Adrenal gland (tissue), 5 donors: ENCODE data around the gene EPDR1.

Experiments used
- POLR2A ChIP-seq, 2 donors: fragments of 450-650 bp; IDR thresholded peaks; one replicate each; pipeline ENCODE4 v1.6.1; 2017; ENCODE audit warnings: antibody characterized with exemption in 2 of 2, mild to moderate bottlenecking in 2 of 2, moderate library complexity in 1 of 2
- TF ChIP-seq, protein P1 (sequence below), 6 experiments: fragments of 450-650 bp in 4 of 6; fragments of 200-600 bp in 2 of 6; sonication (generic) in 1 of 6; IDR thresholded peaks; 1 replicate in 5 of 6; 2 replicates in 1 of 6; pipeline versions ENCODE4 v1.5.1 to v1.8.0; 2016 to 2021; ENCODE audit warnings: antibody characterized with exemption in 6 of 6, mild to moderate bottlenecking in 2 of 6, moderate library complexity in 1 of 6
- donor health status: DM: no; HTN: no; CAD: no.

DNA sequence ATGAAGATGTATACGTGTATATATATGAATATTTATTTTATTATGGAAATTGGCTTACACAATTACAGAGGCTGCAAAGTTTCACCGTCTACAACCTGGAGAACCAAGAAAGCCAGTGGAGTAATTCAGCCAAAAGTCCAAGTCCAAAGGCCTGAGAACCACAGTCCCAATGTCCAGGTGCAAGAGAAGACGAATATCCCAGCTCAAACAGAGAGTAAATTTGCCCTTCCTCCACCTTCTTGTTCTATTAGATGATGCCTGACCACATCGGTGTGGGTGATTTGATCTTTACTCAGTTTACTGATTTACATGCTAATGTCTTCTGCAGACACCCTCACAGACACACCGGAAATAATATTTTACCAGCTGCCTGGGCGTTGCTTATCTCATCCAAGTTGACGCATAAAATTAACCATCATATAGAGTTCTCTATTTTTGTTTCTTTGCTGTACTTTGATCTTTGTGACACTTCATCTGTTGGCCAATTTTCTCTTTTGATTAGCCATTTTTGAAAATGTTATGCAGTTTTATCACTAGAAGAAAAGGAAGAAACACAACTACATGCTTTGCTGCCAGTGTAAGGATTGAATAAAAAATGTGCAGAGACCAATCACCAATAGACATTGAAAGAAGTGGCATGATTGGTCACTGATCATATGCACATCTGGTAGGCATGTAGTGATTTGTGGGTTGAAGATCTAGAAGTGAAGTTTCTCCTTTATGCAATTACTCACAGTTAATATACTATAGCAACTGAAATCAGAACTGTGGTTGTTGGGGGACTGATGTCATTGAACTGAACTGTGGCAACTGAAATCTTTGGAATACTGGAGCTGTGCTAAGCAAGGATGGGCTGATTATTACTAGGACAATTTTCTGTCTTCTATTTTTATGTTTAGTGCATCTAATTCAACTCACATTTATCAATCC, 68.5 kb downstream of the EPDR1 start:
- TF ChIP-seq, protein P1, sequence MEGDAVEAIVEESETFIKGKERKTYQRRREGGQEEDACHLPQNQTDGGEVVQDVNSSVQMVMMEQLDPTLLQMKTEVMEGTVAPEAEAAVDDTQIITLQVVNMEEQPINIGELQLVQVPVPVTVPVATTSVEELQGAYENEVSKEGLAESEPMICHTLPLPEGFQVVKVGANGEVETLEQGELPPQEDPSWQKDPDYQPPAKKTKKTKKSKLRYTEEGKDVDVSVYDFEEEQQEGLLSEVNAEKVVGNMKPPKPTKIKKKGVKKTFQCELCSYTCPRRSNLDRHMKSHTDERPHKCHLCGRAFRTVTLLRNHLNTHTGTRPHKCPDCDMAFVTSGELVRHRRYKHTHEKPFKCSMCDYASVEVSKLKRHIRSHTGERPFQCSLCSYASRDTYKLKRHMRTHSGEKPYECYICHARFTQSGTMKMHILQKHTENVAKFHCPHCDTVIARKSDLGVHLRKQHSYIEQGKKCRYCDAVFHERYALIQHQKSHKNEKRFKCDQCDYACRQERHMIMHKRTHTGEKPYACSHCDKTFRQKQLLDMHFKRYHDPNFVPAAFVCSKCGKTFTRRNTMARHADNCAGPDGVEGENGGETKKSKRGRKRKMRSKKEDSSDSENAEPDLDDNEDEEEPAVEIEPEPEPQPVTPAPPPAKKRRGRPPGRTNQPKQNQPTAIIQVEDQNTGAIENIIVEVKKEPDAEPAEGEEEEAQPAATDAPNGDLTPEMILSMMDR (IDR thresholded peaks at IDR 0.05) = no peak
- TF ChIP-seq POLR2A (IDR thresholded peaks at IDR 0.05) = no peak
